Left hindlimb (tissue), 1 donor: Measurements from ENCODE around the gene PBX4.

Experiments used
- DNase-seq: peaks from one replicate; pipeline ENCODE4 v3.0.0-alpha.2; 2018

Gene PBX4

DNA sequence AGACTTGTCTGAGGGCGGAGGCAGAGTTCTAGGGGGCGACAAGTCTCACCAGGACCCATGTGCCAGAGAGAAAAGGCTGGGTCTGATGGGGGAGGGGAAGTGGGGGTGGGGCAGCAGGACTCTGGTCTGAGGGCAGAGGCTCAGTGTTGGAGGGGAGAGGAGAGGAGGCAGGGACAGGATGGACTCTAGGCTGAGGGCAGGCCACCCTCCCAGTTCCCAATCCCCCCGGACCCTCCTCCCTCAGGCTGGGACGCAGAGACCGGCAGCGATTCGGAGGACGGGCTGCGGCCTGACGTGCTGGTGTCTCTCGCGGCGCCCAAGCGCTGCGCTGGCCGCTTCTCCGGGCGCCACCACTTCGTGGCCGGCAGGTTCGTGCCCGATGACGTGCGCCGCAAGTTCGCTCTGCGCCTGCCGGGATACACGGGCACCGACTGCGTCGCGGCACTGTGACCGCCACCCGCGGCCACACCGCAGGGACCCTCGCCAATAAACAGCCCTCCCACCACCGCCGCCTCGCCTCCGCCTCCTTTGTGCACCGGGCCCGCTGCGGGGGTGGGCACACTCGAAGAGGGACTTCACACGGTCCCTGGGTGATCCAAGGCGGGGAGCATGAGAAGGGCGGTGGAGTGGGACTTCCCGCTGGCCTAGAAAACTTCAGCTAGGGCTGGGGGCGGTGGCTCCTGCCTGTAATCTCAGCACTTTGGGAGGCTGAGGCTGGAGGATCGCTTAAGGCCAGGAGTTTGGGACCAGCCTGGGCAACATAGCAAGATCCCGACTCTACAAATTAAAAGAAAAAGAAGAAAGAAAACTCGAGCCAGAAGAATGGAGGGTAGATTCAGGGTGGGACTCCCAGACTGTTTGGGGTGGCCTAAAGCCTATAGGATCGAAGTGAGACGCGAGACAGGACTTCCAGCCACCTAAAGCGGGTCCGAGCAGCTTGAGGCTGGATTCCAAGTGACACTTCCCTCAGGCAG, 81.1 kb downstream of the PBX4 start:
- no peak for DNase-seq

DNA sequence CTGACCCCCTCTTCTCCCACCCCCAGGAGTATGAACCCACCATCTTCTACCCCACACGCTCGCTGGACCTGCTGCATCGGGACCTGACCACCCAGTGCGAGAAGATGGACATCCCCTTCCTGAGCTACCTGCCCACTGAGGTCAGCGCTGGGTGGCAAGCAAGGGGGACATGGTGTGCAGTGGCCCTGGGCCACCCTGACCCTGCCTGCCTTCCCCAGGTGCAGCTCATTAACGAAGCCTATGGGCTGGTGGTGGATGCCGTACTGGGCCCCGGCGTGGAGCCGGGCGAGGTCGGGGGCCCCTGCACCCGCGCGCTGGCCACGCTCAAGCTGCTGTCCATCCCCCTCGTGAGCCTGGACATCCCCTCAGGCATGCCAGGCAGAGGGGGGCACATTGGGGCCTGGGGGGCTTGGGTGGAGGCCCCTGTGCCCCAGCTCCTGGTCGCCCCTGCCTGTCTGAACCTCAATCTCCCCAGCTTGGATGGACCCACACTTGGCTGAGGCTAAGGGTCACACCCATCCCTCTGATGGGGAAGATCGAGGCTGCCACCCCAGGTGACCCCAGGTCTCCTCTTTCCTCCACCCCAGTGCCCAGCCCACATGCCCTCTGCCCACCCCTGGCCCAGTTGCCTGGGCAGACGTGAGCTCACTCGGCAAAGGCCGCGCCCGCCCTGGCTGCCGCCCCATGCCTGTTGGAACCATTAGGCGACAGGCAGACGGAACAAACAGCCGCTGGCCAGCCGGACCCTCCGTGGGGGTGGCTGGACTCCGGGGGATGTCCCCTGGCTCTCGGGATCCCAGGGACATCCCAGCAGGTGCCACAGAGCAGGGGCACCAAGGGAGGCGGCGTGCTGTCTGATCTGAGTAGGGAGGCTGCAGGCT, 82.9 kb downstream of the PBX4 start:
- no peak for DNase-seq

DNA sequence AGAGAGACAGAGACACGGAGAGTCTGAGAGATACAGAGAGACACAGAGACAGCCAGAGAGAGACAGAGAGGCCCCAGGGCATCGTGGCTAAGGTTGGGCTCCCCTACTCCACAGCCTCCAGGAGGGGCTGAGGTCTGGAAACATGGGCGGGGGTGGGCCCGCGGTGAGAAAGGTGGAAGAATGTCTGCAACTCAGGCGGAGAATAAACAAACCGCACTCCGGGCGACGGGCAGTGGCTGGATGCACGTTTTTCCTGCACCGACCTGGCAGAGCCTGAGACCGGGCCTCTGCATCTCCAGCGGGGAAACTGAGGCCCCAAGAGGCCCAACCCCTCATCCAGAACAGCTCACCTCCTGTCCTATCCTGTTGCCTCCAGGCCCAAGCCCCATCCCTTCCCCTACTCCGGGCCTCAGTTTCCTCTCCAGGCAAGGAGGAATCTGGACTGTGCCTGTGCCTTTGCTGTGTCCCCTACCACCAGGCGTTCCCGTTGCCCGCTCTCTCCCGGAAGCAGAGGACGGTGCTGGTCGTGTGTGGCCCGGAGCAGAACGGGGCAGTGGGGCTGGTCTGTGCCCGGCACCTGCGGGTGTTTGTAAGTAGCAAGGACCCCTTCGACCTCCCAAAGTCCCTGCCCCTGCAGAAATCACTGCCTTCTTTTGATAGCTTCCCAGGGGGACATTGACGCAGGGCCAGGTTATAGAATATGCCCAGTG, 83.8 kb downstream of the PBX4 start:
- DNase-seq = no peak

DNA sequence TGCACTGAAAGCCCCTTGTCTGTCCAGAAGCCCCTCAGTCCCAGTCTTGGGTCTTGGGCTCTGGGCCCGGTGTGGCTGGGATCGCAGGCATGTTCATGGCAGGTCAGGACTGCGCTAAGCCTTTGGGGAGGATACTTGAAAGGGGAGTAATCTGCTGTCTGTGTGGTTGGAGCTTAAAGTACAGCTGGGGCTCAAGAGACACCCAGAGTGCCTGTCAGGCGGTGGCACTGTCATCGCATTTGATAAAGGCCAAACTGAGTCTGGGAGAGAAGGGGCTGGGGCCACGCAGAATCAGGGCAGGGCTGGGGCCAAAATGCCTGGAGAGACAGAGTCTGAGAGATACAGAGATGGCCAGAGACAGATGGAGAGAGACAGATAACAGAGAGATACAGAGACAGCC, 84.6 kb downstream of the PBX4 start:
- DNase-seq = no peak

DNA sequence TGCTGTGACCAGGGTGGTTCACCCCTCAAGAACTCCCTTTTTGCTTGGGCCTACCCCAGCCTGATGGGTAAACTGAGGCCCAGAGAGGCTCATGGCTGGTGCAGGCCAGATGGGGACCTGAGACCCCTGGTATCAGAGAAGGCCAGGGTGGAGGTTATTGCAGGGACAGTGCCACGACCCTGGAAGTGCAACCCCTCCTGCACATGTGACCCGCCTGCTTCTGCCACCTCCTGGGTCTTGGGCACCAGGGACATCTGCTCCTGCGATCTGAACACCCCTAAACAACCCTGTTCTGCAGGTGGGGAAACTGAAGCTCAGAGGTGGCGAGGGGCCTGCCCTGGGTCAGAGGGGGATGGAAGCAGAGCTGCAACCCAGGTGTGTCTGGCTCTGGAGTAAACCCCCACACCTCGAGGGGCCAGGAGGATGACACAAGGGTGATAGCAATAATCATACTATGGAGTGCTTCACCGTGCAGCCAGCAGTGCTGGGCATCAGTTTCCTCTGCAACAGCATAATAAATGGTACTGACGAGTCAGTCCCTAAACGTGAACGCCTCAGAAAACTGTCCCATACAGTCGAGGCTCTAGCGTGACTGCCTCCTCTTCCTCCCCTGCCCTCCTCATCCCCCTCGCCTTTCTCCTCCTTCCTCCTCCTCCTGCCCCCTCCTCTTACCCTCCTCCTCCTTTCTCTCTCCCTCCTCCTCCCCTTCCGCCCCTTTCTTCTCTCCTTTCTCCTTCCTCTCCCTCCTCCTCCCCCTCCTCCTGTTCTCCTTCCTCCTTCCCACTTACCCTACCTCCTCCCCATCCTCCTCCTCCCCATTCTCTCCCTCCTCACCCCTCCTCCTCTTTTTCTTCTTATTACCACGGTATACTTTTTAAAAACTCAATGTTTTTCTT, 85.4 kb downstream of the PBX4 start:
- no peak for DNase-seq

DNA sequence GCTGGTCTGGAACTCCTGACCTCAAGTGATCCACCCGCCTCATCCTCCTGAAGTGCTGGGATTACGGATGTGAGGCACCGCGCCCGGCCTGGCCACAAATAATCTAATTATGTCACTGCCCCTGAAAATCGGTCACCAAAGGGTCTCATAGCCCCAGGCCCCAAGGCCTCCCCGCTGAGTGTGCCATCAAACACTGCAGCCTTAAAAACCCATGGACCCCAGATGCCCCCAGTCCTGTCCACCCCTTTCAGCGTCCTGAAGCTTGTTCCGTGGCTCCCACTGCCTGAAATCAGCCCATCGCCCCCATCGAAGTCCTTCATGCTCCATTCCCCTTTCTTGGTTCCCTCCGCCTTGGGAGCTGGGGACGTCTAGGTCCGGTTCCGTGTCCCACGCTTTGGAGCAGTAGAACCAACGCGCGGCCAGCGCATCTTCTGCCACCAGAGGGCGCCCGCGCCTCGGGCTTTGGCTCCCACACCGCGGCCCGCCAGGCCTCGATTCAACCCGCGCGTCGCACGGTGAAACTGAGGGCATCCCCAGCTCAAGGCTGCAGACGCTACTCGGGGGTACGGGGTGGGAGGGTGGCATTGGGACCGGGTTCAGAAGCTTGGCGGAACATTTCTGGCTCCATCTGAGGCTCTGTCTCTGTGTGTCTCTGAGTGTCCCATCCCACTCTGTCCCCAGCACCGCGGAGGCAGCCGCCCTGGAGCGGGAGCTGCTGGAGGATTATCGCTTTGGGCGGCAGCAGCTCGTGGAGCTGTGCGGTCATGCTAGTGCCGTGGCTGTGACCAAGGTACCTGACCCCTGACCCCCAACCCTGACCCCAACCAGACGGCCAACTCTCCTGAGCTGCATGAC, 86.3 kb downstream of the PBX4 start:
- peak; percentile 83 for DNase-seq

DNA sequence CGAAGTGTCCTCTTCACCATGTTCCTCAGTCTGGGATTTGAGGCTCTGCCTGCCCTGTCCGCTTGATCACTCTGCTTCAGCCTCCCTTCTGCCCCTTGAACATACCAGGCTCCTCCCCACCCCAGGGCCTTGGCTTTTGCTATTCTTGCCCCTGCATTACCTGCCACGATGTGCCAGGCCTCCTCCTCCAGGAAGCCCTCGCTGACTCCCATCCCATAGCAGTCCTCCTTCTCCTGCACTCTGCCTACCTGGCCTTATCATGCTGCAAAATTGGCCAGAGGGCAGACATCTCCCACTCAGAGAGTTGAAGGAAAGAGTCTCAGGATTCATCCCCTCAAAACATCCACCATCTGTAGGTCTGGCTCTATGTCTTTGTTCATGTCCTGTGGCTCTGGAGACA, 87.6 kb downstream of the PBX4 start:
- DNase-seq = no peak

DNA sequence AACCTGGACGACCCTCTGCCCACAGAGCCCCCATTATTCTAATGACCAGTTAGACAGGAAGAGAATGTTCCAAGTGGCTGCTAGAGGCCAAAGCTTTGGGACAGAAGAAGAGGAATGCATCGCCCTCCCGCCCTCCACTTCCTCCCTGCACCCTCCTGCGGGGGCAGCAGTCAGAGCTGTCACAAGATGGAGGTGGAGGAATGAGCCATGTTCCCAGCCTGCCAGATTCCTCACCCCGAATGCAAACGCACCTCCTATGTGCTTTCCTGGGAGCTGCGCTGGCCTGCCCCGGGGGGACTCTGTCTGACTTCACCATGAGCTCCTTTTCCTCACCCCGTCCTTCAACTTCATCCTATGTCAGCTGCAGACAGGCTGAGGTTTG, 88.1 kb downstream of the PBX4 start:
- DNase-seq = no peak

DNA sequence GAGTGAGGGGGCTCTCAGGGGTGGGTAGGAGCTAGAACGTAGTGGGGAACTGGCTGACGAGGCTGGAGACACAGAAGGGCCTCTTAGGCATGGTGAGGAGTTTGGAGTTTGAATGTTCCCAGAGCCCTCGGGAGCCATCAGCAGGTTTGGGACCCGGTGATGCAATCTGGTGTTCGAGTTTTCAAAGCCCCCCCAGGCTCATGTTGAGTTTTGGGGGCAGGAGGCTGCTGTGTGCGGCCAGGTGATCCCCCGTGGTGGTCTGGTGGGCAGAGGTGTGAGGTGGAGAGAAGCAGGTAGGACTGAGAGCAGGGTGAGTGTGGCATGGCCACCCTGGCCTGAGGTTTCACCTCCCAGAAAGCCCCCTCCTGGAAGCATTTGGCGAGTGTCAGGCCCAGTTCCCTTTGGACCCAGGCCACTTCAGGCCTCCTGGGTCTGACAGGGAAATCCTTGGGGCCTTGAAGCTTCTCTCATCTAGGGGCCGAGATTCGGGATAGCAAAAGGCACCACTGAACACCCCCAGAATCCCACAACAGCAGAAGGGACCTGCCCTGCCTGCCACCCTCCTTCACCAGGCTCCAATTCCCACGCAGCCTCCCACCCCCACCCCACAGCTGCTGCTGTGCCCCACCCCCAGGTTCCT, 88.6 kb downstream of the PBX4 start:
- no peak for DNase-seq

DNA sequence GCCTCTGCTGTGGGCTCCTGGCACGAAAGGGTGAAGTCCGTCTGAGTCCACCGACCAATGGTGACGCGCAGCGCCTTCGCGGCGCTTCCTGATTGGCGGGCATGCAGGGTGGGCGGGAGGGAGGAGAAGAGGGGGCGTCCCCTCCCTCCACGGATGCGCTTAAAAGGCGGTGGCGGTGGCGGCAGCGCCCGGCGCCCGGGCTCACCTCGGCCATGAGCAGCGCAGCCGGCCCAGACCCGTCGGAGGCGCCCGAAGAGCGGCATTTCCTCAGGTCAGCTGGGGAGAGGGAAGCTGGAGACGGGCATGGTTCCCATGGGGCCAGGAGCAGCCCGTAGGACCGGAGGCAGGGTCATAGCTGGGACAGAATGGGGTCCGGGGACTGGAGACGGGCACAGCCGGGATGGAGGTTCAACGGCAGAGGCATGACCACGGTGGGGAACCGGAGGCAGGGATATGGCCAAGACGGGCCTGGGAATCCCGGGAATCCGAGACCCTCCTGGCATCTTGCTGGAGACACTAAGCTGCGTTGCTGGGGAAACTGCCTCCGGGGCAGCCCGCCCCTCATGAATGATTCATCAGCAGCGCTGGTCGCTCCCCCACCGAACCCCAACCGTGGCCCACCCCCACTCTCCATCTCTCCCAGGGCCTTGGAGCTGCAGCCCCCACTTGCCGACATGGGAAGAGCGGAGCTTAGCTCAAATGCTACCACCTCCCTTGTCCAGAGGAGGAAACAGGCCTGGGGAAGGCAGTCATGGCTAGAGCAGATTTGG, 89.6 kb downstream of the PBX4 start, which contains the start of gene YJEFN3:
TSS of gene YJEFN3 (plus strand) at position 191 of the 770 bp plus-strand sequence. CDS start at position 213, 22 bp downstream.
- DNase-seq = no peak

DNA sequence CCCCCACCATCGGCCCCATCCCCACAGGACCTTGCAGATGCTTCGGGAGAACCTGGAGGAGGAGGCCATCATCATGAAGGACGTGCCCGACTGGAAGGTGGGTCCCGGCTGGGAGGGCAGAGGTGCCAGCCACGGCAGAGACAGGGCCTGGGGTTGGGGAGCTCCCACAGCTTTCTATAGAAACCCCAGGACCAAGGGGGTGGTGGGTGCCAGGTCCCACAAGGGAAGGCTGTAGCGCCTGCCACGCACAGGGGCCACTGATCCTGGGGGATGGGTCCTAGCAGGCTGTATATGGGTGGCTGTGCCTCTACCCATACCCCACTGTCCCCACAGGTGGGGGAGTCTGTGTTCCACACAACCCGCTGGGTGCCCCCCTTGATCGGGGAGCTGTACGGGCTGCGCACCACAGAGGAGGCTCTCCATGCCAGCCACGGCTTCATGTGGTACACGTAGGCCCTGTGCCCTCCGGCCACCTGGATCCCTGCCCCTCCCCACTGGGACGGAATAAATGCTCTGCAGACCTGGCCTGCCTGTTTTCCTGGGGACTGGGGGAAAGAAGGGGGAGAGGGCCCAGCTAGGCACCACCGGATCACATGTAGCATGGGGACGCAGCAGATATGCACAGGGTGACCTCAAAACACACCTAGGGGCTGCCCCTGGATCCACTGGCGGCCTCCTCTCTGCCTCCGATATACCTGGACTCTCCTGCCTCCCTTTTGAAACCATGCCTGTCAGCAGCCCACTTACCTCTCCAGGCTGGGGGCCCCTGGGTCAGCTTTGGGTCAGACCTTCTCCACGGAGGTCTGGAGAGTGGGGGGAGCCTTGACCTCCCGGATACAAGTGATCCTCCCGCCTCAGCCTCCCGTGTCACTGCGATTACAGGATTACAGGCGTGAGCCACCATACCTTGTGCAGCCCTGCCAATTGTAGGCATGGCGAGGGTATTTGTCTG, 90.5 kb downstream of the PBX4 start:
- DNase-seq = no peak

DNA sequence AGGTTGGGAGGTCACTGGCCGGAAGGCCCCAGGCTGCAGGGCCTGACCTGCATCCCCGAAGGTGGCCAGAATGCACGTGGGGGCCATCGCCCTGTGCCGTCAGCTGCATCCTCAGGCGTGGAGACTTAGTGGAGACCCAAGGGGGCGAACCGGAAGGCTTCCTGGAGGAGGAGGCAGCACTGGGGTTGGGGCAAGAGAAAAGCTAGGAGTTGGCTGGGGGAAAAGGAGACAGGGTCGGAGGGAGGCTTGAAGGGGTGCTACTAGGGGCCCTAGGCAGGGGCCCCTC, 91.2 kb downstream of the PBX4 start:
- DNase-seq = no peak

DNA sequence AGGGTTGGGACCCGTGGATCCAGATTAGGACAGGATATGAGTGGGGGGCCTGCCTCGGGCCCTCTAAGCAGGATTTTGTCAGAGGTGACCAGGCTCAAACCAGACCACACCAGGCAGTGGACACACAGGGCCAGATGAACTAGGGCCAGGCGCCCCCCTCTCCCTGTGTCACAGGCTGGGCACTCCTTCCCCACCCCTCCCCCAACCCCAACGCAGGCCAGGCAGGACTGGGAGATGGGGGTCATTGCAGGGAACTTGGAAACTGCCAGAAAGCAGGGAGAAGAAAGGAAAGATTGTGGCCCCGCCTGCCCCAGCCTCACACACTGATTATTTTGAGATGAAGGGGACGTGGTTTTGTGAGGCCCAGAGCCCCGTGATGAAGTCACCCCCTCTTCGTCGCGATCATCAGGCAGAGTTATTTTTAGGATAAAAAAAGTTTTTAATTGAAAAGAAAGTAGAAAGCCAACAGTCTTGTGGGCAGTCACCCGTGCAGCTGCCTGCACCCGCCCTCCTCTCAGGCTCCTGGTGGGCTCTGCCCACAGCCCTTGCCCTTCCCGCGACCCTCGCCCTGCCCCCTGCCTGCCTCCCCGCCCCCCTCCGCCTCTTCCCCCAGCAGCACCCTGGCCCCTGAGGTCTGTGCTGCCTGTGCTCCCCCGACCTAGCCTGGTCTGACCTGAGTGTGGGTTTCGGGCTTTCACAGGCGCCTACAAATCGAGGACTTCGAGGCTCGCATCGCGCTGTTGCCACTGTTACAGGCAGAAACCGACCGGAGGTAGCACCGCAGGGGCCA, 91.7 kb downstream of the PBX4 start:
- no peak for DNase-seq

DNA sequence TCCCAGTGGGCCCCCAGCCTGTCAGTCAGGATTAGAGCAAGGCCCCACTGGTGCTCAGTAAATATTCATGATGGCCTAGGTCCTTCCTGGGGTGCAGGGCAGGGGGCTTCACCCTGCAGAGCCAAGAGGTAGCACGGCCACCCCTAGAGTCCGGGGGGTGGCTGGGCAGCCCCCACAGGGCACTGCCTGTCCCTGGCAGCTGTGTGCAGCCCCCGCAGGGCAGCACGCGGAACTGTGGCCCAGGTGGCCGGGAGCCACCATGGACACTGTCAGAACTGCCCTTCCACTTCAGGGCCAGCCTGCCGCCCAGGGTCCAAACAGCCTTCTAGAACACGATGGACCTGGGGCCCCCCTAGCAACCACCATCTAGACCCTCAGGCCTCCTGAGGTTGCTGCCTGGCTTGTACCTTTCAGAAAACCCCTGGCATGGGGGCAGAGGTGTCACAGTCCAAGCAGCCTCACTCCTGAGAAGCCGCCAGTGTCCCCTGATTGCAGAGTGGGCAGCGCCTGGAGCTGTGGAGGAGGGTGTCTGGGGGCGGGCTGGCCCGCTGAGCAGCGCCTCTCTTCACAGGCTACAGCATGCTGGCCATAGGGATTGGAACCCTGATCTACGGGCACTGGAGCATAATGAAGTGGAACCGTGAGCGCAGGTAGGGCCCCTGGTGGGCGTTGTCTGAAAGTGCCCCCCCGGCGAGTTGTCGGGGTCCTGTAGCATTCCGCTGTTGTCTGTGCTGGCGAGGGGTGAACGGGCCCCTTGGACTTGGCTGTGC, 92.7 kb downstream of the PBX4 start:
- DNase-seq = no peak

DNA sequence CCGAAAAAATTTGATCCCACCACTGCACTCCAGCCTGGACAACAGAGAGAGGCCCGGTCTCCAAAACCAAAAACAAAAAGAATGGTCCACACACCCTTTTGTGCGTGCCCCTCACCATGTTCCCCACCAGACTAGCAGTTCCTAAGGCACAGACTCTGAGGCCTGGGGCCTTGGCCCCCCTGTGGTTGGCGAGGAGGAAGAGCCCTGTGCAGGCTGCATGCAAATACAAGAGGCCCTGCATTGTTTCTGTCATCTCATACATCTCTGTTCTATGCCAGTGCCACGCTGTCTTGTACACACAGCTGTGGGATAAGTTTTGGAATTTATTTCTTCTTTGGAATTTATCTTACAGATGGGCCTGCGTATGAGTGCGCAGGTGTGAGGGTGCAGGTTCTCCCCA, 94.4 kb downstream of the PBX4 start:
- no peak for DNase-seq

DNA sequence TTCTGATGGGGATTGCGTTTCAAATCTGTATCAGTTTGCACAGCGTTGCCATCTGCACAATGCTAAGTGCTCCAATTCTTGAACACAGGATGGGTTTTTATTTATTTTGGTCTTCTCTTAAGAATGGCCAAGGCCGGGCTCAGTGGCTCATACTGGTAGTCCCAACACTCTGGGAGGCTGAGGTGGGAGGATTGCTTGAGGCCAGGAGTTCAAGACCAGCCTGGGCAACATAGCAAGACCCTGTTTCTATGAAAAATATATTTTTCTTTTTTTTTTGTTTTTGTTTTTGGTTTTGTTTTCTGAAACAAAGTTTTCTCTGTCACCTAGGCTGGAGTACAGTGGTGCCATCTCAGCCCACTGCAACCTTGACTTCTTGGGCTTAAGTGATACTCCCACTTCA, 95.3 kb downstream of the PBX4 start:
- DNase-seq = no peak

DNA sequence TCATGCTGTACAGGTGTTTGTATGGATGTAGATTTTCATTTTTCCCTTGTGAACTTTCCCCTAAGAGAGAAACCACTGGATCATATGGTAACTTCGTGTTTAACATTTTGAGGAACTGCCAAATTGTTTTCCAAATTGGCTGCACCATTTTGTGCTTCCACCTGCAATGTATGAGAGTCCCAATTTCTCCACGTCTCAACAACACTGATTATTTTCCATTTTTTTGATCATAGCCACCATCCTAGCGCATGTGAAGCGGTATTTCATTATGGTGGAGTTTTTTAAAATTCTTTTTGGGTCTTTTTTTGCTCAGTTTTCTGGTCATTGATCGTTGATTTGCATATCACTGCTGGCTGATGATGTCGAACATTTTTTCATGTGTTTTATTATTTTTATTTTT, 97.5 kb downstream of the PBX4 start:
- no peak for DNase-seq
